HS-27A (cell line): ENCODE measurements around the gene EHHADH.
"Not testable (repeated sequence)": the region's sequence is repeated elsewhere in the genome, so short reads cannot be mapped to it uniquely, and the experiment has no call there.

Source experiments
- DNase-seq: peaks from one replicate; pipeline ENCODE4 v3.0.0-alpha.2; 2012; ENCODE audit warnings: low read depth, missing footprints

The EHHADH gene

GRCh38 chr3:185253645-185254410 lies at the start of gene EHHADH:
Gene EHHADH (minus strand): TSS chr3:185254049. CDS start chr3:185254022, 27 bp downstream.
- no peak for DNase-seq

DNA sequence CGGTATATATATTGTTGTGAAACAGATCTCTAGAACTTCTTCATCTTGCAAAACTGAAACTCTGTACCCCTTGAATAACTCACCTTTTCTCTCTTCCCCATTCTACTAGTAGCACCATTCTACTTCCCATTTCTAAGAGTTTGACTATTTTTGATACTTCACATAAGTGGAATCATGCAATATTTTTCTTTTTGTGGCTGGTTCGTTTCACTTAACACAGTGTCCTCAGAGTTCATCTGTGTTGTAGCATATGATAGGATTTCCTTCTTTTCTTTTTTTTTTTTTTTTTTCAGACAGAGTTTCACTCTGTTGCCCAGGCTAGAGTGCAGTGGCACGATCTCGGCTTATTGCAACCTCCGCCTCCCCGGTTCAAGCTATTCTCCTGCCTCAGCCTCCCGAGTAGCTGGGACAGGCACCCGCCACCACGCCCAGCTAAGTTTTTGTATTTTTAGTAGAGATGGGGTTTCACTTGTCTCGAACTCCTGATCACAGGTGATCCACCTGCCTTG lies 46.1 kb upstream of the EHHADH start:
- not testable (repeated sequence) for DNase-seq

DNA sequence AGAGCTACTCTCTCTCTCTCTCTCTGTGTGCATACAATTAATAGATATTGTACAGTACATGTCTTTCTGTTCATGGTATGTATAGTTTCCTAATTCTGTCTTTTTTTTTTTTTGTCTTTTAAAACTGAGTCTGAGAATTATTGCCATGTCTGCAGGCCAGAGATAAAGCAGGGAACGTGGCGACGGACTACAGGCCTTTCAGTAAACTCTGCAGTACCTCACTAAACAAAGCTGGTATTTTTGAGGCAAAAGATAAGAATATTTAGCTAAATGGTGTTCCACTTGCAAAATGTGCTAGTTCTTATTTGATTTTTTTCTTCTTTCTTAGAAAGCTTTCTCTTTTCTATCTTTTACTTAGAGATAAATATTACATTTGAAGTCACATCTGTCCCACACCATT lies 44.0 kb upstream of the EHHADH start:
- no peak for DNase-seq

GRCh38 chr3:185292238-185292637 lies 38.4 kb upstream of the EHHADH start:
- no peak for DNase-seq

- no peak for DNase-seq
These were observed 36.4 kb upstream of the EHHADH start for GRCh38 chr3:185290266-185290665.

GRCh38 chr3:185283374-185283935 lies 29.6 kb upstream of the EHHADH start:
- no peak for DNase-seq

DNA sequence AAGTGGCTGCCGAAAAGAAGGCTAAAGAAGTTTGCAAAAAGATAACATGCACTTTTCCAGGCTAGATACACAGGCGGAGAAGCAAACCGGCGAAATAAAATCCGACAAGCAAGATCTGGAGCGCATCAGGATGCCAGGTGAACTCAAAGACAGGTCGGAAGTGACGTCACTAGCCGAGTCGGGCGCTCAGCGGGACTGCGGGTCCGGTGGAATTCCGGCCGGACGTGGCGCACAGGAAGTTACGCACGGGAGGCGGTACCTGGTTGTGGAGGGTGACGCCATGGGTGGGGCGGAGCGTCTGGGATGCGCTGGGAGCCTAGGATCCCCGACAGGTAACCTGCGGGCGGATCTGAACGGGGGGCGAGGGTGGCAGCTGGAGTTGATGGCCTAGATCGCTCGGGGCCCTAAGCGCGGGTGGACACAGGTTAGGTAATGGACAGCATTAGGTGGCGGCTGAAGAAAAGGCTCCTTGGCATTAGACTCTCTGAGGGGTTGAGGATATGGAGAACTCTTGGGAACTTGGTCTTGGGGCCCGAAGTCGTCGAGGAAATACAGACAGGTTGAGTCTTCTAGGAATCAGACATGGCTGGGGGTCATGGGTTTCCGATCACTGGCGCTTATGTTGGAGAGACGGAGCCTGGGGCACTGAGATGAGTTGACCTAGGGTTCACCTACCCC lies 29.0 kb upstream of the EHHADH start:
- DNase-seq = peak; percentile 75

DNA sequence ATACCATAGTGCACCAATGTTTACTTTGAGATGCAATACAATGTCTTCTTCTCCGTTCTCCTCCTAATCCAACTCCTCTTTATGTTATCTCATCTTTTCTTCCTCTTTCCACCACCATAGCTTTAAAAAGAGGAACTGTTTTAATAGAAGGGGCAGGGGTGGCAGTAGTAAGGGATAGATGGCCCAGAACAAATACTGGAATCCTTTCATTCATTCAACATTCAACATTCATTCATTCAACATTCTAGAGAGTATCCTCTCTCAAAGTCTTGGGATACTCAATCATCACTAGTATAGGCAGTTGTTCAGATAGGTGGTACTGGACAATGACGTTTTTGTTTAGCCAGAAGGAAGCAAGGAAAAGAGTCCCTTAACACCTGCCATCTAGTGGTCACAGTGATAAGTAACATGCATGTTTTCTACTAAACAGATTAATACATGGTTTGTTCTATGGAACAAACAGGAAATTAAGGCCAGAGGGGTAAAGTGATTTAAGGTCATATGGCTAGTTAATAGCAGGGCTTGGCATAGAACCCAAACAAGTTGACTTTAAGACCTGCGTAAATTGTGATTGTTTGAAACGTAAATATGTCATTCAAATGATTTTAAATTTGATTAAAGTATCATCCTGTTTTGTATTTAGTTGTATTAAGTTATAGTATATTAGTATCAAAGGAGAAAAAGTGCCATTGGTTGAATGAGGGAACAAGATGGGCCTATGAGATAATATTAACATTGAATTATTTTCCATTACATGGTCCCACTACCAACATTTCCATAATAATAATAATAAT lies 26.9 kb upstream of the EHHADH start:
- DNase-seq = no peak

GRCh38 chr3:185279587-185280138 lies 25.8 kb upstream of the EHHADH start:
- DNase-seq = no peak

DNA sequence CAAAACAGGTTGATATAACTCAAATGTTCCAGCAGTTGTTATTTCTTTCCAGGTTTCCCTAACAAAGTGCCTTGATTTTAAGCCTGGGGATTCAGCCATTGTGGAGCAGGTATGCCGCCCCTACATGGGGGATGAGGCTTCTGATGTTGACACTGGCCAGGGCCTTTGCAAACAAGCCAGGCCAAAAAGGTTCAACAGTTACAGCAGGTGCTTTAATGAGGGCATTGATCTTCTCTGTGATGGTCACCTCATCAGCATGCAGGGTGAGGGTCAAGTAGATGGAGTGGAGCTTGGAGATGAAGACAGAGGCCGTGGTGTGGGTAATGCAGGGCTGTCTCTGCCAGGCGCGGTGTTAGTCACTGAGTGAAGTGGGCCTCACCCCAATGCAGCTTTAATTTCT lies 22.6 kb upstream of the EHHADH start:
- DNase-seq = no peak

- no peak for DNase-seq
These were observed 18.2 kb upstream of the EHHADH start for GRCh38 chr3:185272033-185272432.

GRCh38 chr3:185270956-185271332 lies 17.1 kb upstream of the EHHADH start:
- no peak for DNase-seq

DNA sequence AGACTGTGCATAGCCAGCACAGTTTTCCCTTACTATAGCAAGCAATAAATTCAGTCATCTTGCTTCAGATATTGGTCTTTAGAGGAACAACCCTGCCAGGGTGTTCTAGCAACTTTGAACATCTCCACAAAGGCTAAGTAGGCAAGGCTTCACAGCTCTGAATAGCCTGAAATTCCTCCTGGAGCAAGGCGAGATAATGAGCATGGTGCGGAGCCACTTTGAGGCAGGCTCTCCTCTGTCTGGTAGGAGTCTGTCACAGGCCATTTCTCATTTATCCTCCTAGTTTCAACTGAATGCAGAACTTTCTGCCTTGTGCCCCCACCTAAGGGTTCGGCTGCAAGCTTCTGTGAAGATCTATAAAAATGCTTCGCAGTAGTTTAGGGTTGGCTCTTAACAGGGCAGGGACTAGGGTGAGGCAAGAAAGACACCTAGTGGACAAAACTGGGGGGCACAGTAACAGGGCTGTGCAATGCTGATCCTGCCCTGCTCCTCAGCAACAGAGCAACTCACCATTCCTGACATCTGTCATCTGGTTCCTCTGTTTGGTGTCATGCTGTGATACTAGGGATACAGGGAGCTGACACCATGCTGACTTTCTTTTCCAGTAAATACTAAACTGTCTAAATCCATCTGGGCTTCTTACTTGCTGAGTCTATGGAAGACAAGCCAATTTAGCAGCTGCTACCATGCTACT lies 16.6 kb upstream of the EHHADH start:
- DNase-seq = no peak

DNA sequence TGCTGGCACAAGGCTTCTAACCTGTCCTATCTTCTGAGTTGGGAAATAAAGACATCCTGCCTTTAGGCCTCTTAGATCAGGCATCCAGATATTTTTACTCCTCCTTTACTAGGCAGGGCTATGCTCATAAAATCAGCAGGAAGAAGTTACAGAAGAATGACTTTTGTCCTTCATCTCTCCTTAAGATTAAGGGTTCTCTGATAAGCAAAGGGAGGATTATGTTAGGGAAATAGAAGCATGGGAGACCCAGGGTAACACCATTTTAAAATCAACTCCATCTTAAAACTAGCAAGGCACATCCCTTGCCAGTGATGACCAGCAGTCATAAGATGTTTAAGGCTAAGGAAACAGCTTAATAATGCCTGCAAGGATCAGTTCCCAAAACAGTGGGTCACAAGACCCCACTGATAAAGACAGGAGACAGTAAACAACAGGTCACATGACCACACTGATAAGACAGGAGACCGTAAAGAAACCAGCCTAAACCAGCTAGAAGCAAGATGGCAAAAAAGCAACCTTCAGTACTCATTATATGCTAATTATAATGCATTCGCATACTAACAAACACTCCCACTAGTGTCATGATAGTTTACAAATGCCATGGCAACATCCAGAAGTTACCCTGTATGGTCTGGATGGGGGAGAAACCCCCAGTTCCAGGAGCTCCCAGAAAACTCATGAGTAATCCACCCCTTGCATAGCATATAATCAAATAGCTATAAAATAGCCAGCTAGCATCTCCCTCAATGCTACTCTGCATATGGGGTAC lies 14.5 kb upstream of the EHHADH start:
- no peak for DNase-seq

DNA sequence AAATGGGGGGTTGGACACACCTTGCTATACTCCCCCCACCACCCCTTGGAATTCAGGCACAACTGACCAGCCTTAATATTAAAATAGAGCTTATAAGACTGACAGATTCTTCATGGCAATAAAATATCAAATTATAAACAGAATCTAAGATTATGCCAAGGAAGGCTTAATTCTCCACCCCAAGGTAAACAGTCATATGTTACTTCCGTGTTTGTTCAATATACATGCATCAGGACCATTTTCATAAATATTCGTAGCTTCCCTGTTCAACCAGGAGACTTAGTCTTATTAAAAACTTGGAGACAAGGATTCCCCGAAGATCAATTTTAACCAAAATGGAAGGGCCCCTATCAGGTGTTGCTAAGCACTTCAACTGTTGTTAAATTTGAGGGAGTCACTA lies 13.3 kb upstream of the EHHADH start:
- DNase-seq = no peak

- DNase-seq = no peak
These were observed 11.2 kb upstream of the EHHADH start for GRCh38 chr3:185264849-185265553.

DNA sequence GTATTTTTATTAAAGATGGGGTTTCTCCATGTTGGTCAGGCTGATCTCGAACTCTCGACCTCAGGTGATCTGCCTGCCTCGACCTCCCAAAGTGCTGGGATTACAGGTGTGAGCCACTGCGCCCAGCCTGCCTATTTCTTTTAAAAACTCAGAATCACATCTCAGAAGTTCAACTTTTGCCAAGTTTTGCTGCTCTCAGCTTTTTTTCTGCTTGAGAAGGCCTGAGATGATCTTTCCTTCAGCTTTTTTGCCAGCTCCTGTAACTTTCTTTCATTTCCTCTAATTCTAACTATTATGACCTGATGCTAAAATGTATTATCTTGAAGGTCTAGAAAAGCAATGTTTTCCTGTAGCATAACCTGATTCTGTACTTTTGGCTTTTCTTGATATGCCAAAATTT lies 9.6 kb upstream of the EHHADH start:
- no peak for DNase-seq

DNA sequence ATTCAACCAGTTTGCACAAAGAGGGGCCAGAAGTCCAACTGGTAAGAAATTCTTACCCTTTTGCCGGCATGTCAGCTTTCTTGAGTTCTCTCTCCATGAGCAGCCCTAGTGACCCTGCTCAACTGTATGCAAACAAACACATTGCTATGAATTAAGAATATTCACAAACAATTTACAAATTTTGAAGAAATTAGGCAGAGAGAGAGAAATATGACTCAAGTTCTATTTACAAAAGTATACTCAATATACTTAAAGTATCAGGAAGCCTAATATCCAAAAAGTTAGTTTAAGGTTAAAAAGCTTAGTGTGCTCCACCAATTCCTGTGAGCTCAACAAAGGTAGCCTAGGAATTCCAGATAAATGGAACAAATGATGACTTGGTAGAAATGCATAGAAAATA lies 3.5 kb upstream of the EHHADH start:
- DNase-seq = no peak

DNA sequence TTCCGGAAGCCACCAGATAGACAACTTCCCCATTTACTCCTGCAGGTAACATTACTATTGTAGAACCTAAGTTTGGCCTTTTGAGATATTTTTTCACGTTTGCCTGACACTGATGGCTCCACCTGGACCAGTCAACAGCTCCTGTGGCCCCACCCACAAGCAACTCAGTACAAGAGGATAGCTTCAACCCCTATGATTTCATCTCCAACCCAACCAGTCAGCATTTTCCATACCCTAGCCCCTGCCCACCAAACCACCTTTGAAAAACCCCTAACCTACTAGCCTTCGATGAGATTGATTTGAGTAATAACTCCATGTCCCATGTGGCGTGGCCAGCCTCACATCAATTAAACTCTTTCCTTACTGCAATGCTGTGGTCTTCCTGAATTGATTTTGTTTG lies 950 bp upstream of the EHHADH start:
- DNase-seq = no peak

GRCh38 chr3:185253133-185253532 lies 716 bp downstream of the EHHADH start:
- not testable (repeated sequence) for DNase-seq
